GM12875 (cell line): ENCODE measurements around the gene OR10V1.

Experiments
- H3K4me3 ChIP-seq: one replicate; pipeline ENCODE4 v1.5.1; 2011; ENCODE audit warnings: low read depth, low read length, control low read depth
- CTCF ChIP-seq: IDR thresholded peaks from 2 replicates; pipeline ENCODE4 v1.5.1; 2011; ENCODE audit warnings: low read depth, mild to moderate bottlenecking, control low read depth, inconsistent platforms, low read length, moderate library complexity, borderline replicate concordance; ENCODE audit not compliant: insufficient read depth

Gene OR10V1

GRCh38 chr11:59755701-59756557, 42.3 kb upstream of the OR10V1 start:
- H3K4me3 ChIP-seq: peak overlapping the region; percentile 58
- TF ChIP-seq CTCF: no peak

GRCh38 chr11:59754859-59755700, 41.4 kb upstream of the OR10V1 start, which contains the start of gene STX3:
TSS of gene STX3 (plus strand) at chr11:59755376. CDS start at chr11:59755606, 230 bp downstream.
- H3K4me3 ChIP-seq: peak within 1 kb of the TSS; percentile 58
- no peak for TF ChIP-seq CTCF

DNA sequence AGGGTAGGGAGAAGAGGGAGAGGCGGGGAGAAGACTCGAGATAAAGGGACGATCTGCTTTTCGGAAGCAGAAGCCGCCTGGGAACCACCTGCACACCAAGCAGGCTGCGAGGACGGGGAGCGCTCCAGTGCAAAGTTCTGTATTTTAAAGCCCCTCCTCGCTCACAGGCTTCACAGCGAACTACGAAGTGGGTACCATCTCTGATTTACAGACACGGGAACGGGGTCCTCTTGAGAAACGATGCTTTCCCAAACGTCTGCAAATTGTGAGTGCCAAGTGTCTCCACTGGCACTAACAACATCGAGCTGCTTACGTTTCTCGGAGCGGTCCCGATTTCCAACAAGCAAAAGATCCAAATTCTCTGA, 40.8 kb upstream of the OR10V1 start:
- peak overlapping the region; percentile 58 for H3K4me3 ChIP-seq
- TF ChIP-seq CTCF: no peak

- H3K4me3 ChIP-seq: peak overlapping the region; percentile 58
- TF ChIP-seq CTCF: peak; percentile 84
These were observed 40.2 kb upstream of the OR10V1 start for GRCh38 chr11:59753650-59754493.

DNA sequence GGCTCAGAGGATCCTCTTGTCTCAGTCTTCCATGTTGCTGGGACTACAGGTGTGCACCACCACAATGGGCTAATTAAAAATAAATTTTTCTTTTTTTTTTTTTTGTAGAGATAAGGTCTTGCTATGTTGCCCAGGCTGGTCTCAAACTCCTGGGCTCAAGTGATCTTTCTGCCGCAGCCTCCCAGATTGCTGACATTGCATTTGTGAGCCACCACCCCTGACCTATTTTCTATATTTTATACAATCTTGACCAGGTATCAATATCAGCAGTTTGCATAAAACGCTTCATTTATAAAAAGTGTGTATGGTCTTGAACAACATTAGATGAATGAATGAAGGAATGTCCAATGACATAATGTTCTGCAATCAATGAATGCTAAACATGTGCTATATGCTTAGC, 32.5 kb upstream of the OR10V1 start:
- TF ChIP-seq CTCF: no peak
- no peak overlapping the region for H3K4me3 ChIP-seq

DNA sequence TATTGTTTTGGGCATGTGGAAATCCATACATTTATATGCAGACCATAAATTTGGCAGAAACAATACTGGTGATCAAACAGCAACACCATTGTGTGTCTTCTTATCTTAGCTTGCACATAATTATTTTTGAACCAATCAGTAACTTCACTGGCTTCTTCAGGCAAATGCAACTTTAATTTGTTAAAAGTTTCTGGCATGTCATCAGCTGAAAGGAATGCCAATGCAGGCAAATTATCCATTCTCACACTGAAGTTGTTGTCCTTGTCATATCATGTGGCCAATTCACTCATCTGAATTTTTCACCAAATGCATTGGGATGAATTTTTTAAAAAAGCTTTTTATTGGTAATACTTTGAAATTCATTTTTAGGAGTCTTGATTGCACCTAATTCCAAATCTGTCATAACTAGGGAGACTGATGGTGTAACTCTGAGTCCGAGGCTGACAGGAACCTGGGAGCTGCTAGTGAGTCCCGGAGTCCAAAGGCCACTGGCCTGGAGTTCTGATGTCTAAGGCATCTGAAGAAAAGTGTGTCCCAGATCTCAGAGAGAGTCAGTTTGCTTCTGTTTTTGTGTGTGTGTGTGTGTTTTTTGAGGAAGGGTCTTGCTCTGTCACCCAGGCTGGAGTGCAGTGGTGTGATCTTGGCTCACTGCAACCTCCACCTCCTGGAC, 17.4 kb upstream of the OR10V1 start:
- H3K4me3 ChIP-seq: no peak overlapping the region
- no peak for TF ChIP-seq CTCF
